Skeletal muscle satellite cell (primary cell): ENCODE data around the gene SACM1L.

ENCODE experiments used
- H3K27me3 ChIP-seq: 2 replicates; pipeline ENCODE4 v1.7.0; 2013; ENCODE audit warnings: low read length; ENCODE audit not compliant: control insufficient read depth, insufficient read depth
- H3K36me3 ChIP-seq: 2 replicates; pipeline ENCODE4 v1.7.0; 2013; ENCODE audit warnings: mild to moderate bottlenecking, control low read depth, low read length; ENCODE audit not compliant: insufficient read depth
- H3K4me1 ChIP-seq: 2 replicates; pipeline ENCODE4 v1.7.0; 2013; ENCODE audit warnings: low read length; ENCODE audit not compliant: control insufficient read depth, insufficient read depth
- H3K4me2 ChIP-seq: 2 replicates; pipeline ENCODE4 v1.7.0; 2013; ENCODE audit warnings: mild to moderate bottlenecking, low read length
- H3K4me3 ChIP-seq: 2 replicates; pipeline ENCODE4 v1.7.0; 2013; ENCODE audit warnings: low read length
- H3K9ac ChIP-seq: 2 replicates; pipeline ENCODE4 v1.7.0; 2013; ENCODE audit warnings: mild to moderate bottlenecking, low read depth, low read length, moderate library complexity
- H3K9me3 ChIP-seq: replicated peaks from 2 replicates; pipeline ENCODE4 v1.7.0; 2013; ENCODE audit warnings: mild to moderate bottlenecking, control low read depth, low read length

SACM1L gene

GRCh38 chr3:45700570-45701073 lies 11.4 kb downstream of the SACM1L start:
- Histone ChIP-seq H3K4me3 (no peak overlapping the region), H3K9me3 (no peaks in the 10 kb centered on the region), H3K4me1 (no peaks in the 10 kb centered on the region), H3K4me2 (no peak overlapping the region), H3K27me3 (no peaks in the 10 kb centered on the region), H3K9ac (no peak overlapping the region), H3K36me3 (peaks cover 25% of the 10 kb centered on the region)

GRCh38 chr3:45701172-45701867 lies 12.1 kb downstream of the SACM1L start:
- Histone ChIP-seq H3K4me1 (no peaks in the 10 kb centered on the region), H3K9me3 (no peaks in the 10 kb centered on the region), H3K27me3 (no peaks in the 10 kb centered on the region), H3K36me3 (peaks cover 28% of the 10 kb centered on the region), H3K4me2 (no peak overlapping the region), H3K9ac (no peak overlapping the region), H3K4me3 (no peak overlapping the region)

GRCh38 chr3:45704301-45704943 lies 15.2 kb downstream of the SACM1L start:
- H3K4me1 ChIP-seq: no peaks in the 10 kb centered on the region
- H3K27me3 ChIP-seq: no peaks in the 10 kb centered on the region
- H3K36me3 ChIP-seq: peaks cover 50% of the 10 kb centered on the region
- H3K9me3 ChIP-seq: no peaks in the 10 kb centered on the region
- H3K4me2 ChIP-seq: no peak overlapping the region
- no peak overlapping the region for H3K9ac ChIP-seq
- H3K4me3 ChIP-seq: no peak overlapping the region

GRCh38 chr3:45705839-45706808 lies 16.9 kb downstream of the SACM1L start:
- peaks cover 60% of the 10 kb centered on the region for H3K36me3 ChIP-seq
- H3K9ac ChIP-seq: no peak overlapping the region

GRCh38 chr3:45711931-45712330 lies 22.7 kb downstream of the SACM1L start:
- Histone ChIP-seq H3K27me3 (no peaks in the 10 kb centered on the region), H3K4me3 (no peak overlapping the region), H3K4me2 (no peak overlapping the region)

More at GRCh38 chr3:45705839-45706808, 16.9 kb downstream of the SACM1L start:
- Histone ChIP-seq H3K4me3 (no peak overlapping the region), H3K4me2 (no peak overlapping the region), H3K27me3 (no peaks in the 10 kb centered on the region), H3K9me3 (no peaks in the 10 kb centered on the region), H3K4me1 (no peaks in the 10 kb centered on the region)

GRCh38 chr3:45712434-45713110 lies 23.4 kb downstream of the SACM1L start:
- no peaks in the 10 kb centered on the region for H3K9me3 ChIP-seq
- H3K4me3 ChIP-seq: no peak overlapping the region
- H3K4me1 ChIP-seq: peaks cover 3% of the 10 kb centered on the region
- H3K4me2 ChIP-seq: no peak overlapping the region
- H3K9ac ChIP-seq: no peak overlapping the region
- no peaks in the 10 kb centered on the region for H3K27me3 ChIP-seq
- peaks cover 54% of the 10 kb centered on the region for H3K36me3 ChIP-seq

More at GRCh38 chr3:45711931-45712330, 22.7 kb downstream of the SACM1L start:
- H3K4me1 ChIP-seq: peaks cover 3% of the 10 kb centered on the region
- no peaks in the 10 kb centered on the region for H3K9me3 ChIP-seq
- peaks cover 61% of the 10 kb centered on the region for H3K36me3 ChIP-seq
- H3K9ac ChIP-seq: no peak overlapping the region

GRCh38 chr3:45715945-45716344 lies 26.7 kb downstream of the SACM1L start:
- no peak overlapping the region for H3K4me2 ChIP-seq
- peaks cover 45% of the 10 kb centered on the region for H3K36me3 ChIP-seq
- no peak overlapping the region for H3K4me3 ChIP-seq
- no peak overlapping the region for H3K9ac ChIP-seq
- H3K27me3 ChIP-seq: no peaks in the 10 kb centered on the region
- no peaks in the 10 kb centered on the region for H3K9me3 ChIP-seq
- peaks cover 3% of the 10 kb centered on the region for H3K4me1 ChIP-seq

GRCh38 chr3:45716790-45717336 lies 27.7 kb downstream of the SACM1L start:
- H3K9ac ChIP-seq: no peak overlapping the region
- H3K4me1 ChIP-seq: no peaks in the 10 kb centered on the region
- H3K4me3 ChIP-seq: no peak overlapping the region
- H3K9me3 ChIP-seq: no peaks in the 10 kb centered on the region
- peaks cover 40% of the 10 kb centered on the region for H3K36me3 ChIP-seq
- H3K27me3 ChIP-seq: no peaks in the 10 kb centered on the region
- H3K4me2 ChIP-seq: no peak overlapping the region

GRCh38 chr3:45719655-45720487 lies 30.7 kb downstream of the SACM1L start:
- no peaks in the 10 kb centered on the region for H3K27me3 ChIP-seq
- no peak overlapping the region for H3K4me3 ChIP-seq
- peaks cover 57% of the 10 kb centered on the region for H3K36me3 ChIP-seq
- no peaks in the 10 kb centered on the region for H3K9me3 ChIP-seq
- H3K9ac ChIP-seq: no peak overlapping the region
- H3K4me1 ChIP-seq: no peaks in the 10 kb centered on the region
- no peak overlapping the region for H3K4me2 ChIP-seq

- Histone ChIP-seq H3K9me3 (no peaks in the 10 kb centered on the region), H3K4me2 (no peak overlapping the region), H3K4me3 (no peak overlapping the region), H3K4me1 (no peaks in the 10 kb centered on the region), H3K27me3 (no peaks in the 10 kb centered on the region), H3K9ac (no peak overlapping the region), H3K36me3 (peaks cover 41% of the 10 kb centered on the region)
Observed at GRCh38 chr3:45724911-45725310, 35.7 kb downstream of the SACM1L start.
